DMS79 (cell line): ENCODE measurements around the gene MXRA5.
"Not testable (repeated sequence)": the region's sequence is repeated elsewhere in the genome, so short reads cannot be mapped to it uniquely, and the experiment has no call there.

Experiments
- DNase-seq: peaks from one replicate; lab custom pipeline; 2025; lab: John Stamatoyannopoulos, UW

MXRA5 gene

DNA sequence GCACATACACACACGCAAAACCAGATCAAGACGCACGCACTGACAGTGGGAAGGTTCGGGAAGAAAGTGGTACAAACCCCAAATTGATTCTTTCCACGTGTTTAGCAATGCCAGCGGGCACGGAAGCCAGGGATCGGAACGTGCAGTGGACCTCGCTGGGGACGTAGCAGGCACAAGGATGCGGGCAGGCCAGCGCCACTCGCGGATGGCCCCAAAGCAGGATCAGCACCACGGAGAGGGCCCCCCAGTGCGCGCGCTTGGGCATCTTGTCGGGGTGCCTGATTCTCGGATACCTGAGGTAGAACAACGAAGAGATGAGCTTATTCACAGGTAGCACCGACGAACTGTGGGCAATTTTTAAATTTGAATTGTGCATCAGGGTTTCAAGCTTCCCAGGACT is 2.9 kb downstream of the MXRA5 start:
- not testable (repeated sequence) for DNase-seq

DNA sequence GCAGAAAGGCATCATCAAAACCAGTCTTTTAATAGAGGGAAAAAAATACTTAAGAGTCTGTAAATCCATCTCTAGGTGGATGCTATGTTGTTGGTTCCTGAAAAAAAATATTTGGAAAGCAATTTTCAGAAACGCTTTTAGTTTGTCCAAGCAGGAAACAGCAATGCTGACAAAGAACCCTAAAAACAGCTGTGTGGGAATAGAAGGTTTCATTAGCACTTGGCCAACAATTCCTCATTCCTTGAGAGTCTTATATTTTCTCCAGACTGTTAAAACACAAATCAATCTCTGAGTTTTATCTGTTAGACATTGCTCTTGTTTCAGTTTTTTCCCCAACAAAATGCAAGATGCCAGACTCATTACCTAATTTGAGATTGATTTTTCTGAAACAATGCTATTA is 6.4 kb downstream of the MXRA5 start:
- no peak for DNase-seq

DNA sequence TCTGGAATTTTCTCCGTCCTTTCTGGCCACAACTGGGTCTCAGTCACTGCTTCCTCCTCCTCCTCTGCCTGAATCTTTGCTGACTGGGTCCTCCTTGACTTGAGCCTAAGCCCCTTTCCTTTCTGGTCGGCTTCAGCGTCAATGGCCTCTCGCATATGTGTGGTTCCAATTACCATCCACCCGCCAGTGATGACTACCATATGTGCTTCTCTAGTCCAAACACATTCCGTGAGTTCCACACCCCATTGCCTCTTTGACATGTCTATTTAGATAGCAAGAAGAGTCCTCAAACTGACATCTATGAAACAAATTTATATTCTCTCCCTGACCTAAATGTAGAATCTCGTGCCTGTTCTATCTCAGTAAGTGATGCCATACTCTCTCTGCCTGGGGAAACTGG is 19.8 kb downstream of the MXRA5 start:
- DNase-seq = no peak

DNA sequence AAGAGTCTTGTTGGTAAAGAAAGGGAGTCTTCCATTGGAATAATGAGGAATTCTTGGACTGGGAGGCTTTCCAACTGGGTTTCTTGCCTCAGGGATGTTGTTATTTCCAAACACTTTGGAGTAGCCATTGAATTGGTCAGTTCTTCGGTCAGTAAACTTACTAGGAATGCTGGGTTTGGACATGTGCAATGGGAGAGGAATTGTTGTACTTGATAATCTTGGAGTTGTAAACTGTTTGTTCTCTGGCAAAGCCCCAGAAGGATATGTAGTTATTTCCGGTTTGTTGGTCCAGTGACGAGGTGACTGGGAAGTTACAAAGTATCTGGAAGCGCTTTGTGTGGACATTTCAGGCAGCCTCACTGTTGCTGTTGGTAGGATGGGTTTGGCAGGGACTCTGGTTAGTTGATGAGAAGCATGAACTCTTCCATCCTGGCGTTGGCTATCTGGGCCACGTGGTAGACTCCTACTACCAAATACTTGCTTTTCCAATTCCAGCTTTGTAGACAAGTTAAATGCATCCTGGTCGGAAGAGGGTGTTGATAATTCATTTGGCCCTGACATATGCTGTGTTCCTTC is 25.9 kb downstream of the MXRA5 start:
- no peak for DNase-seq

DNA sequence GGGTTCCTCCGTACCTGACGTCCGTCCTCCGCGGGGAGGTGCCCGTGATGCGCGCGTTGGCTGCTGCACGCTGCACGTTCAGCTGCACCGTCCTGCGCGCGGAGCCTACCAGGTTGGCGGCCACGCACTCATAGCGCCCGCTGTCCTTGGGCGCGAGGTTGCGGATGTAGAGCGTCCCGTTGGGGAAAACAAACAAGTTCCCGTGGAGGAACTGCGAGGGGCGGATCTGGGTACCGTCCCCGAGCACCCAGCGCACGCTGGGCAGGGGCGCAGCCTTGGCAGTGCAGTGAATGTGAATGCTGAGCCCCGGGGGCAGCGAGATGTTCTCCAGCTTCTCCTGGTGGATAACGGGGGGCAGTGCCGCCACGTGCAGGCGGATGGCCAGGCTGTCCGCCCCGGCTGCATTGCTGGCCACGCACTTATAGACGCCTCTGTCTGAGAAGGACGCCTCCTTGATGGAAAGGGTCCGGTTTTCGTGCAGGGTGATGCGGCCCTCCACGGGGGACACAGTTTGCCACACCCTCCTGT is 29.2 kb downstream of the MXRA5 start:
- DNase-seq = no peak

DNA sequence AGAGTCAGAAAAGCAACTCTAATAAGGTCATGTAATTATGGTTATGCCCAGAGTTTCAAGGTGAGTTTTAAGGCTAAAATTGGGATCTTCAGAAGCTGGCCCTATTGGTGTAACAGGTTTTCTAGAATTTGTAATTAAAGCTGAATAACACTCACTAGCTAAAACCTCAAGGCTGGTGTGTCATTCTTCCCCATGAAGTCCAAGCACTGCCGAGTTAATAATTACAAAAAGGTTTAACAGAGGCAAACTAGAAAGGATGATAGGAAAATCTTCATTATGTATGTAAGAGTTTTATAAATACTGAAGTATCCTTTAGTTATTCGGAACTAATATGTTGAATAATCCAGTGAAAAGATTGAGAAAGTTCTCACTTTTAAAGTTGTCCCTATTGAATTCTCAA is 34.3 kb downstream of the MXRA5 start:
- DNase-seq = no peak

DNA sequence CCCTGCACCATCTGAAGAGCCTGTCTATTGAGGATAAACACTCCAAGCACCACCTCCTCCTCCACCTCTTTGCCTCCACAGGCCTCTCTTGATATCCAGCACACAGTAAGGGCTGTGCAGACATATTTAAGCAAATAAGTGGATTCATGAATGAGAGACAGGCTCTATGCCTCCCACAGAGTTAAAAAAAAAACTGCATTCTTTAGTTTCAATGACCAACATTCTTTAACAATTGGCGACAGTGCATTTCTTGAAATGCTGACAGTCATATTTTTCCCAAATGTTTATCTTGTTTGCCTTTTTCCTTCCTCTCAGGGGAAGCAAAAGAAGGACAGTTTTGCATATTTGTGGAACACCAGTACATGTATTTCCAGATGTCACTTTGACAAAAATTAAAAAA is 38.6 kb downstream of the MXRA5 start:
- no peak for DNase-seq

DNA sequence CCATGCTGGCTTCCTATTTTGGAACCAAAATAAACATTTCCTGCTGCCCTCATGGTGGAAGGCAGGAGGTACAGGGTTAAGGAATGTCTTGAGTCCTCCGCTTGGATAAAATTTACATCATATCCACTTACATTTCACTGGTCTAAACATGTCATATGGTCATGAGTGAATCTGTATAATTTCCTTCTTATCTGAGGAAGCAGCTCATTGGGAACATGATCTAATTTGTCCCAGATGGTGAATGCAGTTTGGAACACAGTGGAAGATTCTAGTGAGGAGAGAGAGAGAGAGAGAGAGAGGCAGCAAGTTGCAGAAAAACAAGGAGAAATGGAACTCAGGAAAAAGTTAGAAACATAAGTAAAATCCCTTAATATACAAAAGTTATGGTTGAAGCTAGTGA is 46.8 kb downstream of the MXRA5 start:
- no peak for DNase-seq

DNA sequence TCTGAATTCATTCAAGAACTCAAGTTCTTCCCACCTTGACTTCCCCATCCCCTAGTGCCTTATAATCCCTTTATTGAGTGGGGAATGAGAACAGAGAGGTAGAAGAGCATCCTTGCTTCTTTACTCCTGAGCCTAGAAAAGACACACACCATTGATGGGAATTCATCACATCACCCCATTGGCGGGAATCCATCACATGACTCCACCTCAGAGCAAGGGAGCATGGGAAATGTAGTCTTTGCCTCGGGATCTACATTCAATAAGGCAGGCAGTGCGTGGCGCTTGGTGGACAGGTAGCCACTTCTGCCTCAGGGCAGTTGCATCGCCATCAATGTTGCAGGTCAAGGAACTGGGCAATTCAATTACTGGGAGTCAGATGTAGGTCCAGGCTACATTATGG is 50.7 kb downstream of the MXRA5 start:
- DNase-seq = no peak

DNA sequence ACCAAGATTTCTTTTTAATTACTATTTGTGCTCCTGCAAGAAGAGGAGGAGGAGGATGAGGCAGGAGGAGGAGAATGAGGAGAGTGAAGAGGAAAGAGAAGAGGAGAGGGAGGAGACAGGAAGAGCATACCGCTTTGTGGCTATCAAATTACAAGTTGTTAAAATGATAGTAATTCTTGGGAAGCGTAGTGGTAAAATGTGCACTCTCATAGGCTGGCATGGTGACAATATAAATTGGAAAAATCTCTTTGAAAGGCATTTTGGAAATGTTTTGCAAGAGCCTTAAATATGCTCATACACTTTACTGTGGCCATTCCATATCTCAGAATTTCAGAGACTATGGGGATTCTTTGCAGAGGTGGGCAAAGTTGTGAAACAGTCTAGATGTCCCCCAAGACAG is 53.2 kb downstream of the MXRA5 start:
- no peak for DNase-seq

DNA sequence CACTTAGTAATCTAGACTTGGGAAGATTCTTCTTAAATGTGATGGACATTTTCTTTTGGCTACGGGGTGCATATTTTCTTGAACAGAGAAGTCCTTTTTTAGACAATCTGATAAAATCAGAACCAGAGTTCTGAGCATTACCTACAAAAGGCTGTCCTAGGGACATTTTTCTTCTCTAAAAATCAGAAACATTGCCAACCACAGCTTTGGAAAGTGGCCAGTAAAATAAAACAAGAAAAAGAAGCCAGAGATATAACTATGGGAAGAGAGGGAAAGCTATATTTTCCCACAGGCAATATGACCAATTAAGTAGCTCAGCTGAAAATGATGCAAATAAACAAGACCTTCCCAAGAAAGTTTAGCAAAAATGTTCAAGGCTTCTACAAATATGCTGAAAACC is 55.9 kb downstream of the MXRA5 start:
- DNase-seq = no peak

DNA sequence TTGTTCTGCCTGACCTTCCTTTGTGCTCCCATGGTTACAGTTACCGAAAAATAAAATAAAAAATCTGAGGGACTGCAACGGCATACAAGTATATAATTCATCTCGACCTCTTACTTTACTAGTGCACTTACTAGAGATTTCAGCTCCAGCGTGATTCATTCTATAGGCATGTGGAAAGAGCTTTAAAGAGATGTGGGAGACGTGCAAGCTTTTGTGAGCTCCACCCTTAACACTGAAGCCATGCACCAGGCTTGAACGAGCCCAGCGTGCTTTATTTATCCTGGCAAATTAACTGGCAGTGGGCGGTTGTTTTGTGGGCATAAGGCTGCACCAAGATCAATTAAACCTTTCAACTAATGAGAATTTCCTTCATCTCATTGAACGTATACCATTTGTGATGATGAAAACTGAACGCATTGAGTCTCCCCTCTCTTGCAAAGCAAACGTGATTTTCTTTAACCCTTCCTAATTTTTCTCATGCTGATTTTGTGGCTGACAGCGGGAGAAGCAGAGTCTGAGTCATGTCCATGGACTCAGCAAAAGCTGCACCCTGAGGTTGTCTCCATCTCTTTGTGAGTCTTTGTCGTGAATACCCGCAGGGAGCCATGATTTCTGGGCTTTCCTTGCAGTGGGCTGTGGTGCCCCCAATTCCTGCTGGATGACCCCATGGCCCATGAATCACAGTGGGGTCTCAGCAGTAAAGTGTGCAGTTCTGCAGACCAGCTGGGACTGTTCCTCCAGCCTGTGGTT is 60.1 kb downstream of the MXRA5 start:
- no peak for DNase-seq

DNA sequence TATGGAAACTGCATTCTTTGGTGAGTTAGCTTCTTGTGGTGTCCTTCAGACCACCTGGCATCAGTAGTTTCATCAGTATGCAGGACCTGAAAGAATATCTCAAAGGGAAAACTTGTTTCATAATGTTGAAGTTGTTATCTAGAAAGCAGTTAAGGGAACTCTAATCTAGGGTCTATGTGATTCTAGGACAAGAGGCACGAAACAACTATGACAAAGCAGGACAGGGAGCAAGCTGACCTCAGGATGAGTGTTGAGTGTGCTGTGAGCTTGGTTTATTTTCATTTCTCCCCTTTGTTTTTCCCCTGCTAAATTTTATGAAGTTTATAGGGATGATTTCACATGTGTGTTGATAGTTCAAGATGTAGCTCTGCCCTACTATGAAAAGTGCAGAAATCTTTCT is 65.7 kb downstream of the MXRA5 start:
- no peak for DNase-seq

DNA sequence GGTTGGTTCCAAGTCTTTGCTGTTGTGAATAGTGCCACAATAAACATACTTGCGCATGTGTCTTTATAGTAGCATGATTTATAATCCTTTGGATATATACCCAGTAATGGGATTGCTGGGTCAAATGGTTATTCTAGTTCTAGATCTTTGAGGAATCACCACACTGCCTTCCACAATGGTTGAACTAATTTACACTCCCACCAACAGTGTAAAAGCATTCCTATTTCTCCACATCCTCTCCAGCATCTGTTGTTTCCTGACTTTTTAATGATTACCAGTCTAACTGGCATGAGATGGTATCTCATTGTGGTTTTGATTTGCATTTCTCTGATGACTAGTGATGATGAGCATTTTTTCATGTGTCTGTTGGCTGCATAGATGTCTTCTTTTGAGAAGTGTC is 72.8 kb downstream of the MXRA5 start:
- not testable (repeated sequence) for DNase-seq

DNA sequence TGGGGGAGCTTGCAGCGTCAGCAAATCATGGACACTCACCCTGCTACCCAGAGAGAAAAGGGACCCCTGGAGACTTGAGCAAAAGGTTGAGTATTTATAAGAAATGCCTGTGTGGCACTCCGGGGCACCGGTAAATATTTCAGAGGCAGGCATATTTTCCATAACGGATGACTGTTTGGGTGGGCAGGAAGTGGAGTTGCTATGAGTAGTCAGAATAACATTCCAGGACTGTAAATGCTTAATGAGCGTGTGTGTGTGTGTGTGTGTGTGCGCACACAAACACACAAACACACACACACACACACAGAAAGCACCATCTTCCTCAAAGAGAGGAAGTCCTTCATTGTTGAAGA is 74.6 kb downstream of the MXRA5 start:
- DNase-seq = no peak

DNA sequence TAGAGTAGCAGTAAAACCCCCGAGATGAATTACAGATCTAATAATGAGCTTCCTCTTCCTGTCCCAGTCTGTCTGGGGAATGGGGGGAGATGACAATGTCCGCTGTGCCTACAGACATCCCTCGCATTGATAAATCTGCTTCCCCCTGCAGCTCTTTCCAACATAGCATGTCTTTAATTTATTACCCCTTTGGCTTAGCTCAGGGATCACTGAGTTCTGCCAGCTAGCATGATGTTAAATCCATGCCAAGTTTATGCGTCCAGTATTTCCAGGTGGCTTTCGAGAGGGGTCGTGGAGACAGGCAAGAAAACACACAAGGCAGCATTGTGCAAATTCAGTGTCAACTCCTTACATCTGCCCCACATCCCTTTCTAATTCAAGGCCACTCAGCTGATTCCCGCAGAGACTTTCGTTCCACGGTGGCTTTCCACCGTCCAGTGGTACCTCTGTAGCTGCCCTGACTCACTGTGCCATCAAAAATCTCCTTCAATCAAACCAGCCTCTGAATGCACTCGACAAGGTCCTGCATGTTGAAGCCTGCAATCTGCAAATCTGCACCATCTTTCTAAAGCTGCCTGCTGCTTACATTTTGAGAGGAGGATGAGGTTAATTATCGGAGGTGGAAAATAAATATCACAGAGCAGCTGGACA is 75.1 kb downstream of the MXRA5 start:
- DNase-seq = no peak

DNA sequence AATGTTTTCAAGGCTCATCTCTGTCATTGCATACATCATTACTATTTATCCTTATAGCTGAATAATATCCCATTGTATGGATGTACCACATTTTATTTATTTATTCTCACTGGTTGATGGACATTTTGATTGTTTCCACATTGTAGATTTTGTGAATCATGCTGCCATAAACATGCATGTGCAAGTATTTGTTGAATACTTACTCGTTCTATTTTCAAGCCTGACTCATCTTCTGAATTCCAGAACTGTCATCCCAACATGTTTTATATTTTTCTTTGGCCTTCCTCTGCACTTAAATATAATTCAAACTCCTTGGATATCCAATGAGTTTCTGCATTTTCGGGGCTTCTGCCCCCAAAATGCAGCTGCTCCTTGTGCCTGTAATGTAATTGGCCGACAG is 77.6 kb downstream of the MXRA5 start:
- no peak for DNase-seq

DNA sequence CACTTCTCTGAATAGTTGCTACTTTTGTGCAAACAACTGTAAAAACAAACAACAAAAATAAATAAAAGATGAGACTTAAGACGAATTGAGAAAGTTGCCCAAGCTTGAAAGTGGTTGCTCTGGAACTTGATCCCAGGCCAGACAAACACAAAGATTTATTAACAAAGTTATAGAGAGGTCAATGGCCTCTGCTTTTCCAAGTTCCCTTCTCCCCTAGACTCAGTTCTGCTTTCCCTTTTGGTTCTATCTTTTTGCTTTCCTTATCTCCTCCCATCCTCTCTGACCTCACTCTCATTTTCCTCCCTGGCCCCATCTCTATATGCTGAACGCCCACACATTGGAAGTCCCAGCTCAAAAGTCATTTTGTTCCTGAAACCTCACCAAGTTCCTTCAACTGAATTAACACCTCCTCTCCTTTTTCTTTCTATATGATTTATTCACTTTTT is 82.7 kb downstream of the MXRA5 start:
- no peak for DNase-seq

DNA sequence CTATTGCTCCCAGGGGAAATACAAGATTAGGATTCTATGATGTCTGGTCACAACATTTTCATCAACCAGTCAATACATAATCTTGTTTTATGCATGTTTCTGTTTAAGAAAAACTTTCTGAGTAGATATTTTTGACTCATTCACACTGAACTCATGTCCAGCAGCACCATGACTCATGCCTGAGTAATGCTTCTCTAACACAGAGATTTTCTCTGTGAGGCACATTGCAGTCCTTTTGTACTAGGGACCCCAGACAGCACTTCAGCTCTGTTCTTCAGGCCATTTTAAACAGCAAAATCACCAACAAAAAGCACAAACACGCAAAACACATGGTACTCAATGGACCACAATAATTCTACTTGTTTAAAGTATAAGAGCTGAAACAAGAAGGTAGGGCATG is 83.6 kb downstream of the MXRA5 start:
- no peak for DNase-seq
